Transverse colon (tissue), 4 donors: ENCODE data around the gene SSH2. TPM values are rescaled to one million over a fixed set of nuclear protein-coding genes. Genes with fewer than 3 reads are reported as not detected.
A peak's percentile ranks its signal among the peaks of the same experiment; 100 is the strongest.

ENCODE experiments used
- DNase-seq: peaks from one replicate; pipeline ENCODE4 v3.0.0-alpha.2; 2019
- H3K27ac ChIP-seq, 4 donors: fragments of 200-600 bp; sonication (generic); 2 replicates each; pipeline ENCODE4 v1.5.1; 2016 to 2018; ENCODE audit warnings: inconsistent platforms in 4 of 4
- H3K27me3 ChIP-seq: fragments of 200-600 bp; sonication (generic); 2 replicates; pipeline ENCODE4 v1.5.1; 2017; ENCODE audit warnings: inconsistent platforms
- H3K36me3 ChIP-seq, 4 donors: fragments of 200-600 bp; sonication (generic); 2 replicates each; pipeline ENCODE4 v1.5.1; 2017 to 2019; ENCODE audit warnings: inconsistent platforms in 4 of 4
- H3K4me1 ChIP-seq, 4 donors: fragments of 200-600 bp; sonication (generic); 2 replicates each; pipeline ENCODE4 v1.5.1; 2017 to 2020; ENCODE audit warnings: inconsistent platforms in 4 of 4
- H3K4me3 ChIP-seq, 4 donors: fragments of 200-600 bp; sonication (generic); 1 replicate in 1 of 4; 2 replicates in 3 of 4; pipeline versions ENCODE4 v1.5.1 to v1.6.1; 2017 to 2019; ENCODE audit warnings: inconsistent platforms in 4 of 4
- H3K9me3 ChIP-seq, 2 donors: fragments of 200-600 bp; sonication (generic); 2 replicates each; pipeline ENCODE4 v1.5.1; 2017 to 2019; ENCODE audit warnings: inconsistent platforms in 2 of 2
- CTCF ChIP-seq, 5 experiments: fragments of 200-600 bp in 3 of 5; fragments of 450-650 bp in 2 of 5; sonication (generic) in 3 of 5; IDR thresholded peaks; 1 replicate in 2 of 5; 2 replicates in 3 of 5; pipeline ENCODE4 v1.5.1; 2016 to 2017; ENCODE audit warnings: antibody characterized with exemption in 5 of 5, inconsistent platforms in 3 of 5, mild to moderate bottlenecking in 2 of 5, moderate library complexity in 1 of 5
- EP300 ChIP-seq: sonication (generic); formaldehyde crosslinking; IDR thresholded peaks from one replicate; pipeline ENCODE4 v1.6.1; 2017; ENCODE audit warnings: antibody characterized with exemption, low read depth
- POLR2A ChIP-seq: fragments of 450-650 bp; IDR thresholded peaks from one replicate; pipeline ENCODE4 v1.6.1; 2016; ENCODE audit warnings: antibody characterized with exemption, mild to moderate bottlenecking, moderate library complexity
- POLR2AphosphoS5 ChIP-seq, 3 donors: sonication (generic); formaldehyde crosslinking; IDR thresholded peaks; one replicate each; pipeline ENCODE4 v1.6.1; 2016; ENCODE audit warnings: antibody characterized with exemption in 3 of 3
- WGBS, 2 donors: methylation state at CpG; one replicate each; pipeline ENCODE4 v1.1.5; 2018; ENCODE audit warnings: low coverage in 1 of 2; 5-methylcytosine and 5-hydroxymethylcytosine counted together
- in situ Hi-C, 4 donors: fragments of 200-750 bp; cut with MboI; loops; one replicate each; pipeline versions ENCODE4 v1.15.0 to v1.15.1; 2017; ENCODE audit warnings: low sequenced_read_pairs in 3 of 4, low pct_ligation_motif_present in 1 of 4, low pct_unique_long_range_greater_than_20kb in 1 of 4
- intact Hi-C: fragments of 100-400 bp; cut with DNase I; formaldehyde crosslinking; loops from one replicate; pipeline ENCODE4 v1.15.1; 2023; ENCODE audit warnings: low total_unique reads
- total RNA-seq, 4 donors: library from RNA; depleted of rRNA; stranded (reverse); fragments of >200 nt; gene quantifications; one replicate each; pipeline ENCODE4 v1.1.0, GENCODE V29; 2016

The SSH2 gene
- total RNA-seq, 4 donors from 2014 or later = 15.3 to 99.9 (median 46.0) TPM

- intact Hi-C loops = no loop called here
- no peaks in the 10 kb centered on the region for H3K27me3 ChIP-seq
- H3K4me3 ChIP-seq = no peak overlapping the region
- TF ChIP-seq POLR2A (no peak), CTCF (IDR thresholded peaks at IDR 0.05) (no peak), POLR2AphosphoS5 (IDR thresholded peaks at IDR 0.05) (no peak), EP300 (no peak)
- 86 to 95% methylated on average over 1 of the region's 1 CpG for WGBS, 2 donors
- no peak for DNase-seq
- H3K9me3 ChIP-seq = no peaks in the 10 kb centered on the region
- in situ Hi-C loops = loop anchor here in 3 of 4 donors (10.0 to 25.0 kb wide), 3 partner anchors 141 to 294 kb away; partner anchors contain the start of genes EFCAB5 (in 1 of the 3) and SSH2 (in 1 of the 3)
- peaks cover 4 to 46% (median 17%) of the 10 kb centered on the region in 4 donors for H3K4me1 ChIP-seq
- H3K36me3 ChIP-seq = peaks cover 0 to 5% (median 0%) of the 10 kb centered on the region in 4 donors
- H3K27ac ChIP-seq = peak overlapping the region; percentile 68 to 77 (median 70)
Measured at GRCh38 chr17:29643817-29644160, 286.2 kb downstream of the SSH2 start.

- intact Hi-C loops = no loop called here
- Histone ChIP-seq H3K4me3 (no peak overlapping the region), H3K27ac (peak overlapping the region in 2 of 4 donors; percentile 68 to 71), H3K9me3 (no peaks in the 10 kb centered on the region), H3K36me3 (peaks cover 0 to 5% (median 0%) of the 10 kb centered on the region in 4 donors), H3K4me1 (peaks cover 4 to 46% (median 17%) of the 10 kb centered on the region in 4 donors), H3K27me3 (no peaks in the 10 kb centered on the region)
- in situ Hi-C loops = loop anchor here in 3 of 4 donors (10.0 to 25.0 kb wide), 3 partner anchors 143 to 295 kb away; partner anchors contain the start of genes EFCAB5 (in 1 of the 3) and SSH2 (in 1 of the 3)
- 48 to 76% methylated on average over 2 of the region's 2 CpGs for WGBS, 2 donors
- no peak for DNase-seq
- TF ChIP-seq POLR2A (no peak), POLR2AphosphoS5 (IDR thresholded peaks at IDR 0.05) (no peak), EP300 (no peak), CTCF (IDR thresholded peaks at IDR 0.05) (no peak)
Measured at GRCh38 chr17:29642171-29642611, 287.8 kb downstream of the SSH2 start.

- peak overlapping the region in 1 of 4 donors; percentile 63 for H3K27ac ChIP-seq
- no peaks in the 10 kb centered on the region for H3K27me3 ChIP-seq
- intact Hi-C loops = no loop called here
- H3K9me3 ChIP-seq = no peaks in the 10 kb centered on the region
- WGBS, 2 donors = 91% methylated on average over 6 to 7 of the region's 7 CpGs
- DNase-seq = no peak
- H3K36me3 ChIP-seq = peaks cover 0 to 7% (median 0%) of the 10 kb centered on the region in 4 donors
- peaks cover 4 to 45% (median 16%) of the 10 kb centered on the region in 4 donors for H3K4me1 ChIP-seq
- H3K4me3 ChIP-seq = no peak overlapping the region
- in situ Hi-C loops = loop anchor here in 3 of 4 donors (10.0 to 25.0 kb wide), 3 partner anchors 144 to 296 kb away; partner anchors contain the start of genes EFCAB5 (in 1 of the 3) and SSH2 (in 1 of the 3)
- no peak for TF ChIP-seq CTCF (IDR thresholded peaks at IDR 0.05)
- TF ChIP-seq POLR2AphosphoS5 (IDR thresholded peaks at IDR 0.05) = no peak
- TF ChIP-seq POLR2A = no peak
- TF ChIP-seq EP300 = no peak
Measured at GRCh38 chr17:29640981-29641642, 288.9 kb downstream of the SSH2 start.

- Histone ChIP-seq H3K9me3 (no peaks in the 10 kb centered on the region), H3K4me1 (peaks cover 4 to 42% (median 13%) of the 10 kb centered on the region in 4 donors), H3K4me3 (no peak overlapping the region), H3K27ac (peak overlapping the region in 3 of 4 donors; percentile 42 to 65 (median 63)), H3K27me3 (no peaks in the 10 kb centered on the region), H3K36me3 (peaks cover 0 to 11% (median 0%) of the 10 kb centered on the region in 4 donors)
- intact Hi-C loops (no loop called here), in situ Hi-C loops (loop anchor here in 3 of 4 donors (10.0 to 25.0 kb wide), 3 partner anchors 144 to 297 kb away; partner anchors contain the start of genes EFCAB5 (in 1 of the 3) and SSH2 (in 1 of the 3))
- WGBS, 2 donors = 56 to 57% methylated on average over 2 of the region's 2 CpGs
- no peak for TF ChIP-seq POLR2AphosphoS5 (IDR thresholded peaks at IDR 0.05)
- no peak for TF ChIP-seq CTCF (IDR thresholded peaks at IDR 0.05)
- no peak for TF ChIP-seq POLR2A
- no peak for TF ChIP-seq EP300
- no peak for DNase-seq
Measured at GRCh38 chr17:29640413-29640812, 289.6 kb downstream of the SSH2 start.
